K562 (cell line): Measurements from ENCODE around the gene RAI1. TPM values are rescaled to one million over a fixed set of nuclear protein-coding genes. Genes with fewer than 3 reads are reported as not detected.

Experiments
- BACH1 ChIP-seq: fragments of 200-800 bp; sonication (Bioruptor generic); IDR thresholded peaks from 2 replicates; pipeline ENCODE4 v1.6.1; 2016; ENCODE audit warnings: missing genetic modification characterization, missing compliant biosample characterization
- KLF13 ChIP-seq: fragments of 450-650 bp; IDR thresholded peaks from 2 replicates; pipeline ENCODE4 v1.6.1; 2016; ENCODE audit warnings: missing genetic modification characterization, low read depth, mild to moderate bottlenecking, missing compliant biosample characterization, moderate library complexity, borderline replicate concordance
- MECOM ChIP-seq: fragments of 250-450 bp; sonication (Bioruptor Pico); IDR thresholded peaks from 2 replicates; pipeline ENCODE4 v1.8.0; 2022; ENCODE audit warnings: inconsistent platforms
- NCOA4 ChIP-seq: fragments of 450-650 bp; IDR thresholded peaks from 2 replicates; pipeline ENCODE4 v1.6.1; 2018; ENCODE audit warnings: mild to moderate bottlenecking; ENCODE audit not compliant: partially characterized antibody
- NRF1 ChIP-seq, 2 experiments: fragments of 450-650 bp; IDR thresholded peaks in 1 of 2; conservative IDR thresholded peaks in 1 of 2; 2 replicates each; pipeline ENCODE4 v1.6.1; 2014; ENCODE audit warnings: mild to moderate bottlenecking in 2 of 2
- POLR2G ChIP-seq: fragments of 200-400 bp; formaldehyde crosslinking; IDR thresholded peaks from 2 replicates; pipeline ENCODE4 v1.6.1; 2017; ENCODE audit warnings: low read depth, mild to moderate bottlenecking, antibody characterized with exemption, low read length, moderate library complexity
- RB1 ChIP-seq: fragments of 450-650 bp; IDR thresholded peaks from 2 replicates; pipeline ENCODE4 v1.6.1; 2017; ENCODE audit warnings: low read depth, mild to moderate bottlenecking
- RERE ChIP-seq: sonication (generic); formaldehyde crosslinking; IDR thresholded peaks from 2 replicates; pipeline ENCODE4 v1.8.0; 2023; ENCODE audit warnings: missing genetic modification reagents, mild to moderate bottlenecking, borderline replicate concordance
- U2AF2 ChIP-seq: fragments of 200-400 bp; formaldehyde crosslinking; optimal IDR thresholded peaks from 2 replicates; pipeline ENCODE3; 2017; ENCODE audit warnings: low read depth, mild to moderate bottlenecking, low read length
- XRCC5 ChIP-seq: fragments of 200-400 bp; formaldehyde crosslinking; IDR thresholded peaks from 2 replicates; pipeline ENCODE4 v1.6.1; 2017; ENCODE audit warnings: low read depth, mild to moderate bottlenecking, low read length
- ZMIZ1 ChIP-seq, 2 experiments: fragments of 150-350 bp in 1 of 2; IDR thresholded peaks; 2 replicates each; pipeline ENCODE4 v1.6.1; 2012 to 2016; ENCODE audit warnings: low read depth in 2 of 2, low read length in 2 of 2, mild to moderate bottlenecking in 1 of 2, moderate library complexity in 1 of 2
- ZNF512 ChIP-seq: IDR thresholded peaks from 2 replicates; pipeline ENCODE4 v1.6.1; 2016; ENCODE audit warnings: missing genetic modification characterization, missing compliant biosample characterization
- ZNF75A ChIP-seq: fragments of 450-650 bp; formaldehyde crosslinking; IDR thresholded peaks from 2 replicates; pipeline ENCODE4 v1.4.0; 2020; ENCODE audit warnings: mild to moderate bottlenecking
- polyA plus RNA-seq, 8 experiments: library from polyadenylated mRNA; depleted of rRNA in 4 of 8; stranded (reverse) in 5 of 8; unstranded in 3 of 8; fragments of >200 nt; fragmentation: Nextera tagmentation in 2 of 8; fragmentation: Illumina TruSeq in 1 of 8; extraction: Ambion mirVana in 2 of 8; extraction: Trizol in 1 of 8; gene quantifications; 2 replicates each; pipeline versions ENCODE4 v1.2.1 to v1.2.3, GENCODE V29; 2011 to 2014; ENCODE audit warnings: inconsistent platforms in 1 of 8, missing spikeins in 1 of 8
- total RNA-seq, 7 experiments: library from RNA; depleted of rRNA in 6 of 7; stranded (reverse); fragments of >200 nt in 6 of 7; fragmentation: Illumina TruSeq in 2 of 7; extraction: Trizol in 2 of 7; gene quantifications; 2 replicates each; pipeline versions ENCODE4 v1.2.1 to v1.2.3, GENCODE V29; 2011 to 2021; ENCODE audit warnings: low replicate concordance in 1 of 7
- TF ChIP-seq, protein P1 (sequence below): sonication (generic); formaldehyde crosslinking; IDR thresholded peaks from 2 replicates; pipeline ENCODE4 v1.5.0; 2020; ENCODE audit warnings: missing genetic modification reagents

The RAI1 gene
- total and polyA plus RNA-seq, 9 of the 15 experiments (the other 6 are each of a cell fraction or from before 2014, with no cell fraction given), result 0.68 to 19.9 (median 5.5) TPM

- TF ChIP-seq, protein P1, sequence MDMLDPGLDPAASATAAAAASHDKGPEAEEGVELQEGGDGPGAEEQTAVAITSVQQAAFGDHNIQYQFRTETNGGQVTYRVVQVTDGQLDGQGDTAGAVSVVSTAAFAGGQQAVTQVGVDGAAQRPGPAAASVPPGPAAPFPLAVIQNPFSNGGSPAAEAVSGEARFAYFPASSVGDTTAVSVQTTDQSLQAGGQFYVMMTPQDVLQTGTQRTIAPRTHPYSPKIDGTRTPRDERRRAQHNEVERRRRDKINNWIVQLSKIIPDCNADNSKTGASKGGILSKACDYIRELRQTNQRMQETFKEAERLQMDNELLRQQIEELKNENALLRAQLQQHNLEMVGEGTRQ (CRISPR knock-in tag), result peak; percentile 60
- no peak for TF ChIP-seq RERE (CRISPR knock-in tag)
- no peak for TF ChIP-seq RB1
- TF ChIP-seq MECOM (CRISPR knock-in tag), result no peak
- TF ChIP-seq POLR2G, result no peak
- no peak for TF ChIP-seq XRCC5
- no peak for TF ChIP-seq ZMIZ1 (IDR thresholded peaks at IDR 0.05; ENCODE audit: low read depth in 2 of 2, low read length in 2 of 2)
- no peak for TF ChIP-seq KLF13
- TF ChIP-seq BACH1 (tag), result no peak
- no peak for TF ChIP-seq NRF1 (conservative IDR thresholded peaks at IDR 0.05 in 1 of 2, IDR thresholded peaks at IDR 0.05 in 1 of 2)
- no peak for TF ChIP-seq U2AF2
- no peak for TF ChIP-seq NCOA4
- TF ChIP-seq ZNF75A (CRISPR knock-in tag), result no peak
- TF ChIP-seq ZNF512 (tag), result no peak
Observed at GRCh38 chr17:17672453-17673368, 8.5 kb upstream of the RAI1 start (continued).
